Measurements from ENCODE around the gene TOMM20.

TOMM20 gene

DNA sequence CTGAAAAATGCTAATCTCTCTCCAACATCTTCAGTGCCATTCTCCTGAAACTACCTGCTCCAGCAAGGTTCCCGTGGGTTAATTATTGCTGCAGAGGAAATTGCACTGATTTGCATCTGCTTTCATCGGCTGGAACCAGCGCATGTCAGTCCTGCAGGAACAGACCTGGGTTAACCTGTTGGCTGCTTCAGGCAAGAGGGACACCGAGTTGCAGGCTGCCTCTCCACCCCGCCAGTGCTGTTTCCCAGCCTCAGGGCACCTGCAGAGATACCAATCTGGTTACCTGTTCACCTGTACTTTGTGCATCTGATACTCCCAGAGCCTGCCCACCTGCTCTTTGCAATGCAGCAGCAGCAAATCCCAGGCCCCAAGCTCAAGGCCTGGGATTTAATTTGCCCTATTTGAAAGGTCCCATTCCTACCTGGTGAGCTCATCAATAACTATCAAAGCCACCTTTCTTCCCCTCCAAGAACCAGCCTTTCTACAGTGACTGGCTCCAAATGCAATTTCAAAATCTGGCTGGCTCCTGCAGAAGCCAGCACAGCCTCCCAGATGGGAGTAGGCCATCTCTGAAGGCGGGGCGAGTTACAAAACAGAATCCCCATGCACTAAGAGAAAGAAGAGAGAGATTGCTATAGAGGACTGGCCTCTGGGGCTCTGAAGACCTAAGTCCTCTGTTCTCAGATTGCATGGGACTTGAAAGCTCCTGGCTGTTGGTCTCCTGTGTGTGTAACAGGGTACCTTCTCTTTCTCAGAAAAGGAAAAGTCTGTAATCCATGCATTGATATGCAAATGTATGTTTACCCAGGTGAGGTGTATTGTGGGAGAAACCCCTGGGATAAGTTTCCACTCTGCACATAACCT, 67.8 kb downstream of the TOMM20 start:
- TF ChIP-seq GATA1 (IDR thresholded peaks at IDR 0.05; ENCODE audit: low read depth, low read length) (no peak), POLR2A (IDR thresholded peaks at IDR 0.05; ENCODE audit: low read length) (no peak)
- DNase-seq, result no peak
